Osteoblast (primary cell): ENCODE results near the gene MEAK7. TPM values are rescaled to one million over a fixed set of nuclear protein-coding genes. Genes with fewer than 3 reads are reported as not detected.

Experiments
- DNase-seq: peaks from one replicate; pipeline ENCODE4 v3.0.0; 2011; ENCODE audit warnings: low spot score, mixed read lengths; ENCODE audit not compliant: insufficient read length; ENCODE audit errors: missing footprints
- H2AFZ ChIP-seq: 2 replicates; pipeline ENCODE4 v1.6.0; 2011; ENCODE audit warnings: mild to moderate bottlenecking, low read length
- H3K27ac ChIP-seq: 2 replicates; pipeline ENCODE4 v1.5.1; 2011; ENCODE audit warnings: mild to moderate bottlenecking, low read depth, low read length, moderate library complexity
- H3K27me3 ChIP-seq: 2 replicates; pipeline ENCODE4 v1.6.0; 2012; ENCODE audit warnings: mild to moderate bottlenecking, control low read depth, inconsistent platforms, low read length, moderate library complexity; ENCODE audit not compliant: insufficient read depth
- H3K36me3 ChIP-seq: 2 replicates; pipeline ENCODE4 v1.5.1; 2011; ENCODE audit warnings: mild to moderate bottlenecking, low read length, control low read depth, moderate library complexity; ENCODE audit not compliant: insufficient read depth
- H3K4me1 ChIP-seq: 2 replicates; pipeline ENCODE4 v1.5.1; 2011; ENCODE audit warnings: mild to moderate bottlenecking, low read length, control low read depth, moderate library complexity; ENCODE audit not compliant: insufficient read depth
- H3K4me2 ChIP-seq: 2 replicates; pipeline ENCODE4 v1.6.0; 2011; ENCODE audit warnings: mild to moderate bottlenecking, low read length; ENCODE audit not compliant: insufficient read depth
- H3K4me3 ChIP-seq: fragments of 200-600 bp; sonication (generic); 3 replicates; pipeline ENCODE4 v1.5.1; 2012; ENCODE audit warnings: mild to moderate bottlenecking, low read length, inconsistent platforms; ENCODE audit not compliant: insufficient read depth
- H3K79me2 ChIP-seq: 2 replicates; pipeline ENCODE4 v1.6.0; 2012; ENCODE audit warnings: mild to moderate bottlenecking, low read length, control low read depth, inconsistent platforms; ENCODE audit not compliant: insufficient read depth
- H3K9me3 ChIP-seq: 2 replicates; pipeline ENCODE4 v1.5.1; 2011; ENCODE audit warnings: low read depth, low read length, control low read depth
- H4K20me1 ChIP-seq: 2 replicates; pipeline ENCODE4 v1.6.0; 2012; ENCODE audit warnings: mild to moderate bottlenecking, low read length, control low read depth; ENCODE audit not compliant: insufficient read depth
- CTCF ChIP-seq: IDR thresholded peaks from 2 replicates; pipeline ENCODE4 v1.5.1; 2011; ENCODE audit warnings: mild to moderate bottlenecking, low read depth, low read length, moderate library complexity; ENCODE audit errors: extremely low read depth
- total RNA-seq: library from RNA; depleted of rRNA; stranded (reverse); fragments of >200 nt; gene quantifications from 2 replicates; pipeline ENCODE4 v1.2.3, GENCODE V29; 2012

The MEAK7 gene
- total RNA-seq, 1 donor, result 24.2 TPM

- Histone ChIP-seq H3K4me2 (no peak overlapping the region), H3K36me3 (no peaks in the 10 kb centered on the region), H4K20me1 (no peaks in the 10 kb centered on the region), H3K79me2 (no peaks in the 10 kb centered on the region), H3K9me3 (peaks cover 8% of the 10 kb centered on the region), H3K4me3 (no peak overlapping the region), H2AFZ (no peak overlapping the region), H3K27ac (no peak overlapping the region), H3K27me3 (no peaks in the 10 kb centered on the region), H3K4me1 (peaks cover 32% of the 10 kb centered on the region)
- no peak for TF ChIP-seq CTCF
- DNase-seq, result no peak
These were observed 25.1 kb upstream of the MEAK7 start for GRCh38 chr16:84529607-84530006.

GRCh38 chr16:84528322-84528721 is 23.9 kb upstream of the MEAK7 start:
- Histone ChIP-seq H2AFZ (no peak overlapping the region), H3K27ac (no peak overlapping the region), H4K20me1 (no peaks in the 10 kb centered on the region), H3K4me3 (no peak overlapping the region), H3K4me2 (no peak overlapping the region), H3K4me1 (peaks cover 32% of the 10 kb centered on the region), H3K27me3 (no peaks in the 10 kb centered on the region), H3K79me2 (no peaks in the 10 kb centered on the region), H3K36me3 (no peaks in the 10 kb centered on the region), H3K9me3 (peaks cover 8% of the 10 kb centered on the region)
- no peak for DNase-seq
- no peak for TF ChIP-seq CTCF

GRCh38 chr16:84527532-84528269 is 23.2 kb upstream of the MEAK7 start:
- H3K4me2 ChIP-seq, result no peak overlapping the region
- no peak overlapping the region for H2AFZ ChIP-seq

More at GRCh38 chr16:84527532-84528269, 23.2 kb upstream of the MEAK7 start:
- Histone ChIP-seq H3K9me3 (peaks cover 8% of the 10 kb centered on the region), H3K4me3 (no peak overlapping the region), H3K79me2 (no peaks in the 10 kb centered on the region), H4K20me1 (no peaks in the 10 kb centered on the region), H3K4me1 (peaks cover 27% of the 10 kb centered on the region), H3K27ac (peak overlapping the region; percentile 65), H3K27me3 (no peaks in the 10 kb centered on the region), H3K36me3 (no peaks in the 10 kb centered on the region)
- DNase-seq, result no peak
- TF ChIP-seq CTCF, result no peak
